ENCODE results near the gene SUV39H1. TPM values are rescaled to one million over a fixed set of nuclear protein-coding genes. Genes with fewer than 3 reads are reported as not detected.

Gene SUV39H1
- total and polyA plus RNA-seq, 2 of the 8 experiments (the other 6 are each of a cell fraction or from before 2014, with no cell fraction given), result 14.8 to 27.8 TPM

GRCh38 chrX:48683411-48683982 is 13.0 kb upstream of the SUV39H1 start, which contains the start of gene WAS (continued):
- no peak for TF ChIP-seq CHD7 (IDR thresholded peaks at IDR 0.05; ENCODE audit: insufficient replicate concordance, low read length)
- no peak for TF ChIP-seq TAF1 (IDR thresholded peaks at IDR 0.05; ENCODE audit: low read depth, low read length)
- TF ChIP-seq CHD2 (IDR thresholded peaks at IDR 0.05; ENCODE audit: low read length), result no peak
- no peak for TF ChIP-seq BRCA1 (IDR thresholded peaks at IDR 0.05; ENCODE audit: low read depth, low read length)
- TF ChIP-seq SP2 (IDR thresholded peaks at IDR 0.05; ENCODE audit: low read length), result no peak
- no peak for TF ChIP-seq KDM1A (IDR thresholded peaks at IDR 0.05; ENCODE audit: borderline replicate concordance, low read length)
- no peak for TF ChIP-seq CBX8 (IDR thresholded peaks at IDR 0.05; ENCODE audit: borderline replicate concordance, low read depth, low read length)
- TF ChIP-seq CTBP2 (IDR thresholded peaks at IDR 0.05; ENCODE audit: borderline replicate concordance, insufficient read depth, insufficient read length, low read length), result no peak
- no peak for TF ChIP-seq POLR2A (IDR thresholded peaks at IDR 0.05; ENCODE audit: control extremely low read depth in 1 of 2, low read depth in 2 of 2, low read length in 2 of 2)
